GM21390 (cell line): ENCODE data around the gene TRMT11.
"Not testable (repeated sequence)": the region's sequence is repeated elsewhere in the genome, so short reads cannot be mapped to it uniquely, and the experiment has no call there.

Source experiments
- ATAC-seq: cut with Tn5 transposase; IDR thresholded peaks from one replicate; pipeline ENCODE4 v1.9.1; 2021; ENCODE audit not compliant: unreplicated experiment

Gene TRMT11

GRCh38 chr6:125956506-125957390 is 29.6 kb upstream of the TRMT11 start, which contains the start of gene HINT3:
HINT3 (plus strand) TSS chr6:125956770; CDS start chr6:125956978, 208 bp downstream.
- peak; percentile 93 for ATAC-seq

- ATAC-seq = no peak
Measured at GRCh38 chr6:125957391-125957693, 29.0 kb upstream of the TRMT11 start.

- ATAC-seq = no peak
Measured at GRCh38 chr6:125957845-125958244, 28.5 kb upstream of the TRMT11 start.

GRCh38 chr6:125959041-125959440 is 27.3 kb upstream of the TRMT11 start:
- no peak for ATAC-seq

GRCh38 chr6:125961117-125961516 is 25.2 kb upstream of the TRMT11 start:
- ATAC-seq = no peak

GRCh38 chr6:125962900-125963497 is 23.3 kb upstream of the TRMT11 start:
- no peak for ATAC-seq

- ATAC-seq = no peak
Measured at GRCh38 chr6:125963817-125964216, 22.5 kb upstream of the TRMT11 start.

GRCh38 chr6:125966569-125966968 is 19.8 kb upstream of the TRMT11 start:
- ATAC-seq = no peak

GRCh38 chr6:125968493-125968892 is 17.8 kb upstream of the TRMT11 start:
- ATAC-seq = peak; percentile 58

GRCh38 chr6:125970760-125971159 is 15.6 kb upstream of the TRMT11 start:
- no peak for ATAC-seq

GRCh38 chr6:125972478-125972877 is 13.9 kb upstream of the TRMT11 start:
- not testable (repeated sequence) for ATAC-seq

GRCh38 chr6:125974214-125974866 is 12.0 kb upstream of the TRMT11 start:
- peak; percentile 89 for ATAC-seq

GRCh38 chr6:125979101-125979500 is 7.2 kb upstream of the TRMT11 start:
- ATAC-seq = no peak

- ATAC-seq = no peak
Measured at GRCh38 chr6:125981571-125982185, 4.7 kb upstream of the TRMT11 start.

- no peak for ATAC-seq
Measured at GRCh38 chr6:125983246-125983945, 2.9 kb upstream of the TRMT11 start.

- ATAC-seq = no peak
Measured at GRCh38 chr6:125984311-125984710, 2.0 kb upstream of the TRMT11 start.

GRCh38 chr6:125985522-125985921 is 818 bp upstream of the TRMT11 start:
- ATAC-seq = no peak

GRCh38 chr6:125985979-125986300 is 400 bp upstream of the TRMT11 start:
- ATAC-seq = no peak

- peak; percentile 34 for ATAC-seq
Measured at GRCh38 chr6:125987026-125987617, 782 bp downstream of the TRMT11 start.

- ATAC-seq = no peak
Measured at GRCh38 chr6:125988280-125988679, 1.9 kb downstream of the TRMT11 start.

GRCh38 chr6:125989631-125990030 is 3.3 kb downstream of the TRMT11 start:
- no peak for ATAC-seq
